Measurements from ENCODE around the gene ALDH1A2.
A peak's percentile ranks its signal among the peaks of the same experiment; 100 is the strongest.
"Not testable (repeated sequence)": the region's sequence is repeated elsewhere in the genome, so short reads cannot be mapped to it uniquely, and the experiment has no call there.

The ALDH1A2 gene

DNA sequence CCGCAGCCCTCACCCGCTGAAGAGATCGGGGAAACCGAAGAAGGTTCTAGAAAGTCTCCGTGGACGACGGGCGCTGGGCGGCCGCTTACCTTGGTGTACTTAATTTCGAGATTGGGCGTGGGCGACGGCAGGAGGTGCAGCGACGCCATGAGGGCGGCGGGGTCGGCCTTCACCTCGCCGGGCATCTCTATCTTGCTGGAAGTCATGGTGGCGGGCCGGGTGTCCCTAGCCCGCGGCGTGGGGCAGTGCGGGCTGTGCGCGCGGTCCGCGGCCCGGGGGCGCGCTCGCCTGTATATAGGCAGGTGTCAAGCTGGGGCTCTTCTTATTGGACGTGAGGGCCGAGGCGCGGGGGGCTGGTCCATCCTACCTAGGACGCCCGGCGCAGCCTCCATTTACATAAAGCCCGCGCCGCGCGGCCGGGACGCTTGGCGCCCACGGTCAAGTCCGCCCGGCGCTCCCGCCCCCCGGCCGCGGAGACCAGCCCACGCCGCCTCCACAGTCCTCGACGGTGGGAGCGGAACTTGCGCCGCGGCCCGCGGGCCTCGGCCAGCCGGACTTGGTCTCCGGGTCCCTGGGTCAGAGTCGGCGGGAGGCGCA is at the start of gene ALDH1A2:
Gene ALDH1A2 (minus strand): TSS at position 267 of the 597 bp plus-strand sequence. CDS start 61 bp downstream, at position 206.
- peak; percentile 2 for DNase-seq (ENCODE audit: low spot score)

DNA sequence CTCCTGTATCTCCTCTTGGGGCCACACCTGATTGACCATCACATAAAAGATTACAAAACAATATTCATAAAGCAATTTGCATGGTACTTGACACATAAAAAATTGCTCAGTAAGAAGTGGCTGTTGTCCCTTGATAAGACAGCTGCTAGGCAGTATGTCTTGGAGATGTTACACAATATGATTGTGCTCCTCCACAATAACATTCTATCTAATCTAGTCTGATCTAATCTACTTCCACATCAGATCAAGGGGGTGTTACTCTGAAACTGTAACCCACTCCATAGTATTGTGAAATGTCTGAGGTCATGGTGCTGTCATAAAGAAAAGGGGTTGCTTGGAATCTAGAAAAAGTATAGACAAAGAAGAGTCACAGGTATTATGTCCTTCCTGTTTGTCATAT is 49.3 kb upstream of the ALDH1A2 start:
- no peak for DNase-seq (ENCODE audit: low spot score)

DNA sequence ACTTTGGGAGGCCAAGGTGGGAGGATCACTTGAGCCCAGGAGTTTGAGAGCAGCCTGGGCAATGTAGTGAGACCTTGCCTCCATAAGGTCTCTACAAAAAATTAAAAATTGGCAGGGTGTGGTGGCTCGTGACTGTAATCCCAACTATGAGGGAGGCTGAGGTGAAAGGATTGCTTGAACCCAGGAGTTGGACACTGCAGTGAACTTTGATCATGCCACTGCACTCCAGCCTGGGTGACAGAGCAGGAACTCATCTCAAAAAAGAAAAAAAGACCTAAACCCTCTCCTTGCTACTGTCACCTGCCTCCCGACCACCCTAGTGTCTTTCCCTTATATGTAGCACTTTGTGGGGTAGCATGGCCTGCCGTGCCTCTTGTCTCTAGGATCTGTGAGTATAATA is 48.9 kb upstream of the ALDH1A2 start:
- no peak for DNase-seq (ENCODE audit: low spot score)

DNA sequence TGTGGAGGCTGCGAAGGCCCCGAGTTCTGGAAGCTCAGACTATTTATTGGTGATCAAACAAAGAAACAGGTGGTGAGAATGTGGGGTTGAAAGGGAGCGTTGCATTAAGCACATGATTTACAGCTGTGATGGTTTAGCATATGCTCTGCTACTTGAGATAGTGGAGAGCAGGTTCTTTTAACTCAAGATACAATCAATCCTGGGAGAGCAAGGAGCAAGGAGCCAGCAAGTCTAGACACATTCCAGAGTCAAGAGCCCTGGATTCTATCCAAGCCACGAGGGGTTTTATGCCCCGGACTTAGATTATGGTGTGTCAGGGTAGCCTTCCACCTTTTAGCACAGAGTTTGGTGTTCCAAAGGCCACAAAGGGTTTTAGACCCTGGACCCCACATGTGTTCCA is 47.8 kb upstream of the ALDH1A2 start:
- not testable (repeated sequence) for DNase-seq (ENCODE audit: low spot score)

DNA sequence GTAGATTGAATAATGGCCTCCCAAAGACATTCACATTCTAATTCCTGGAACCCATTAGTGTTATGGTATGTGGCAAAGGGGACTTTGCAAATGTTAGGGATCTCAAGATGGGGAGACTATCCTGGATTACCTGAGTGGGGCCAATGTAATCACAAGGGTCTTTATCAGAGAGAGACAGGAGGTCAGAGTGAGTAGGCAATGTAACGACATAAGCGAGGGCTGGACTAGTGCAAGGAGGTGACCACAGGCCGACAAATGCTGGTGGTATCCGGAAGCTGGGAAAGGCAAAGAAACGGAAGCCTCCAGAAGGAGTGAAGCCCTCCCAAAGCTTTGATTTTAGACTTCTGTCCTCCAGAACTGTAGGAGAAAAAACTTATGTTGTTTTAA is 46.2 kb upstream of the ALDH1A2 start:
- no peak for DNase-seq (ENCODE audit: low spot score)

DNA sequence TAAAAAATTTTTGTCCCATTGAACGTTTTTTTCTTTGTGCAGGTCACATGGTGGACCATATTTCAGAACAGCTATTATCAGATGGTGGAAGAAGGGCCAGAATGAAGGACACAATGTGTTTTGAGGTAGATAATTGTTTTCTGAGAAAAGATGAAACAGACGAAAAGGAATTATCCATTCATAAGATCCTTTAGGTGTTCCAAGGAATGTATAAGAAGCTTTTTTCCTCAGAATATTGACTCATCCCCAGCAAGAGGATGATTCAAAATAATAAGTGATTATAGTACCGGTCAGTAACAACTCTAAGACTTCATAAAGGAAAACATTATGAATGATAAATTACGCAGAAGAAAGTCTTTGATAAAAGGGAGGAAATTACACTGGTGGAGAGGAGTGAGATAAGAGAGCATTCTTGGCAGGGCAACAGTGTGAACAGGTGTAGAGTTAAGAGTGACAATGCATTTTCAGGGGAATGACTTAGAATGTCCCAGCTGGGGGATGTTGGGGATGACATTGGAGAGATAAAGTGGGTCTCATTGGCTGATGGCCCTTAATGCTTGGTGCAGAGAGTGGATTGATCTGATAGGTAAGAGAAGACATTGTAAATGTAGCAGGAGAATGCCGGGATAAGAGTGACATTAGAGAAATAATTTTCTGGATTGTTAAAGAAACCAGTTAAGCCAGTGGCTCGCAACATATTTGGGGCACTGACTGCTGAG is 45.6 kb upstream of the ALDH1A2 start:
- DNase-seq (ENCODE audit: low spot score): no peak

DNA sequence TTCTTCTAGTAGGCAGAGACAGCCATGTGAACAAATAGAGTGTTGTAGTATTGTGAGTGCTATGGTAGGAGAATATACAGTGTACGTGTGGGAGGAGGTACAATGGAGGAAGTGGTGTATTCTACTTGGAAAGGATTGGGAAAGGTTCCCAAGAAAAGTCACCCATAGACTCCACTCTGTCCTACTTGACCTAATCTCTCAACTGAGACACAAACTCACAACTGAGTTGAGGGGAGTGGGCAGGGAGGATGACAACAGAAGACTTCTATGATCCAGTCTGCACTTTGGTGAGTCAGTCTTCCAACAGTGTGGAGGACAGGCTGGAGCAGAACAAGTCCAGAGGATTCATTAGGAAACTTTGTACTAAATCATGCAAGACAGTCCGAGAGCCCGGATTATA is 43.9 kb upstream of the ALDH1A2 start:
- no peak for DNase-seq (ENCODE audit: low spot score)

DNA sequence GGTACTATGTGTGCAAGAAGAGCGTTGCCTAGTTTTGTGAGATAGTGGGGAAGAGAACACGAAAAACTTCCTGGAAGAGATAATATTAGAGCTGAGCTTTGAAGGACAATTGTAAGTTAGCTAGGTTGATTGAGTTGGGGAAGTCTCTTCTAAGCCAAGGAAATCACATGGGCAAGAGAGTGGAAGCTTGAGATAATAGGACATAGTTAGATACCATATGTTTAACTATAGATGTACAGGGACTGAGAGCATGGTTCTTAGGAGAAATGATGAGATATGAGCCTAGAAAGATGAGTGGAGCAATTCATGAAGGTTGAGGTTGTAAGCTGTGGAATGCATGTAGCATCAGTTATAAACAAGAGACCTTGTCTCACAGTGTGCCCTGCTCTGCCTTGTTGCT is 42.6 kb upstream of the ALDH1A2 start:
- no peak for DNase-seq (ENCODE audit: low spot score)

DNA sequence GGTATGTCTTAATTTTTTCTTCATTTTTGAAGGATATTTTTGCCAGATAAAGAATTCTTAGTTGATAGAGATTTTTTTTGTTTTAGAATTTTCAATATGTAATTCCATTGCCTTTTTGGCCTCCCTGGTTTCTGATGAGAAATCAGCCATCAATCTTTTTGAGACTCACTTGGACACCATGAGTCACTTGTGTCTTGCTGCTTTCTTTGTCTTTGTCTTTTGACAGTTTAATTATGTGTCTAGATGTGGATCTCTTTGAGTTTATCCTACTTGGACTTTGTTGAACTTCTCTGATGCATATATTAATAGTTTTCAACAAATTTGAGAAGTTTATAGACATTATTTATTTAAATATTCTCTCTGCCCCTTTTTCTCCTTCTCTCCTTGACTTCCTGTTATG is 38.0 kb upstream of the ALDH1A2 start:
- no peak for DNase-seq (ENCODE audit: low spot score)

DNA sequence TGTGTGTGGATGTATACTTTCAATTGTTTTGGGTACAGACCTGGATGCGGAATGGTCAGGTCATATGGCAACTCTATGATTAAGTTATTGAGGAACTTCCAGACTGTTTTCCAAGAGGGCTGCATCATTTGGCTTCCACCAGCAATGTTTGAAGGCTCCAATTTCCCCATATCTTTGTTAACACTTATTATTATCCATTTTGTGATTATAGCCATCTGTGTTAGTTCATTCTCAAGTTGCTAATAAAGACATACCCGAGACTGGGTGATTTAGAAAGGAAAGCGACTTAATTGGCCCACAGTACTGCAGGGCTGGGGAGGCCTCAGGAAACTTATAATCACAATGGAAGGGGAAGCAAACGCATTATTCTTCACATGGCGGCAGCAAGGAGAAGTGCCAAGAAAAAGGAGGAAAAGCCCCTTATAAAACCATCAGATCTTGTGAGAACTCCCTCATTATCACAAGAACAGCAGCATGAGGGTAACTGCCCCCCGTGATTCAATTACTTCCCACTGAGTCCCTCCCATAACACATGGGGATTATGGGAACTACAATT is 31.1 kb upstream of the ALDH1A2 start:
- no peak for DNase-seq (ENCODE audit: low spot score)

DNA sequence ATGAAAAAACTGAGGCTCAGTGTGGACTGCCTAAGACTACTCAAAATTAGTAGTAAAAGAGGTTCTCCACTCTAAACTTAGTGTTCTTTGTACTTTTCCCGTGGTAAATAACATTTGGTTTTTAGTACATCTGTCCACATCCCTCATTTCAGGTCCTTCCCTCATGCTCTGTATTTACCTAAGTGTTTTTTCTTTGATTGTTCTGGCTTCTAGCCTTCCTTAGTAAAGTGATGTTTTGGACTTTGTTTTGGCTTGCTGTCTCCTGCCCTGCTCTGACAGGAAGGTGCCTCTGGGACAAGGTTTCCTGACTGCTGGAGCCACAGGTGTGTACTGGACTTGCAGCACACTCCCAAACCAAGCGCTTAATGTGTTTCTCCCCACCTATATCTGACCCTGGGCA is 29.9 kb upstream of the ALDH1A2 start:
- DNase-seq (ENCODE audit: low spot score): no peak

DNA sequence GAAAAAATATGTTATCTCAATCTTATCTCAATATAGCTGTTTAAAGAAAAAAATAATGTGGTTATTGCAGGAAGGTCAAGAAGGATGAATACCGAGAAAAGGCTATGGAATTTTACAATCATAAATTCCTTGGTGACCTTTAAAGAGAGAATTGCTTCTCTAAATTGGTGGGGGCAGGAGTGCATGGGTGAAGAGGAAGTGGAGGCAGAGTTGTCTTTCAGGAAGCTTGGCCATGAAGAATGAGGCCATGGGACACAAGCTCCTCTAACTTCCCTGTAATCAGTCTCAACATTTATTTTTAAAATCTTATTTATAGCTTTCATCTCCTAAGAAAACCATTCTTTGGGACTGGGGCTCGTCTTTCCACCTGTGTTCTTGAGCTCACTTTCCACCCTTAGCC is 22.4 kb upstream of the ALDH1A2 start:
- no peak for DNase-seq (ENCODE audit: low spot score)

DNA sequence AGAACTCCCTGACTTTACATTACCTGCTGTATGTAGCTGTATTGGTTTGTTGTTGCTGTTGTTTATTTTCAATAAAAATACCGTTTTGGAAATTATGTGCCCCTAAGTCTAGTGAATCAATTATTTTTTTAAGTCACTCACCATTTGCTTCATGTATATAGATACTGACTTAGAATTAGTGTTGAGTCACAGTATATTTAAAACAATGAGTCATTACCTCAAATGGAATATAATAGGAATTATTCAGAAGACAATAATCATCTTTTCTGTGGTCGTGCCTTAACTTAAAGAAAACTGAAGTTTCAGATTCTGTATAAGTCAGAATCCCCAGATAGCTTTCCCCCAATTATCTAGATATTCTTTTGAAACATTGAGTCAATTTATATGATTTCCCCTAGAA is 21.0 kb upstream of the ALDH1A2 start:
- DNase-seq (ENCODE audit: low spot score): no peak

DNA sequence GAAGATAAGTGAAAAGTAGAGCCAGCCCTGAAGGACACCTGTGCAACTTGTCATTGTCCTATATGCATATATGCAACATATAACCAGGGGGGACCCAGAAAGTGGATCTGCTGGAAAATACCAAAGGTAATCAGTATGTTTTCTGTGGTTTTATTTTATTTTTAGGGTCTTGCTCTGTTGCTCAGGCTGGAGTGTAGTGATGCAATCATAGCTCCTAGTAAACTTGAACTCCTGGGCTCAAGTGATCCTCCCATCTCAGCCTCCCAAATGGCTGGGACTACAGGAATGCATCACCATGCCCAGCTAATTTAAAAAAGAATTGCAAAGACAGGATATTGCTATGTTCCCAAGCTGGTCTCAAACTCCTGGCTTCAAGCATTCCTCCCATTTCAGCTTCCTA is 18.0 kb upstream of the ALDH1A2 start:
- no peak for DNase-seq (ENCODE audit: low spot score)

DNA sequence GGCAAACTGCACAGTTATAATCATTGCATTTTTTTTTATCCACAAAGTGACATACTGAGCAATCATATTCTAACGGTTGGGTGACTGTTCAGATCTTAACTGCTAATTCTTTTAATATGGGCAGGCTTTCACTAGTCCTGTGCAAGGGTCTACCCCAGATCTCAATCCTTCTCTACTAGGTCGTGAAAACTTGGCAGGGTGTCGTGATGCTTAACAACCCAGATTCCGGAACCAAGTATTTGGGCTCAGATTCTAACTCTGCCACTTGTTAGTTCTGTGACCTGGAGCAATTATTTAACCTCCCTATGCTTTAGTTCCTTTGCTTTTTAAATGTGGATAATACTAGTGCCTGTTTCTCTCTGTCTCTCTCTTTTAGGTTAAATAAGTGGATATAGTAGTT is 16.4 kb upstream of the ALDH1A2 start:
- no peak for DNase-seq (ENCODE audit: low spot score)

DNA sequence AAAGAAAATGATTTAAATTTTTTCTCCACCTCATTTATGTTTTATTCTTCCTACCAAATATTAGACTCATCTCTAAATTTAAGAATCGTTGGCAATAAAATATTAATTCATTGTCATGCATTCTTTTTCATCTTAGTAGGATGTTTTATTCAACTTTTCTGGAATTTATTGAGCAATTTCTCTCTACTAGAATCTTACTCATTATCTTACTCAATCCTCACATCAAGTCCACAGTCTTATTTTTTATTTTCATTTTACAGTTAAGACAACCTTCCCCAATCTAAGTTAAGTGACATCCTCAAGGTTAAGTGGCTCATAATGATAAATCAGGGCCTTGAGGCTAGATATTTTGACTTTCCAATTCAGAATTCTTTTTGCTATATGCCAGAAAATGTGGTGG is 15.9 kb upstream of the ALDH1A2 start:
- DNase-seq (ENCODE audit: low spot score): peak; percentile 40

DNA sequence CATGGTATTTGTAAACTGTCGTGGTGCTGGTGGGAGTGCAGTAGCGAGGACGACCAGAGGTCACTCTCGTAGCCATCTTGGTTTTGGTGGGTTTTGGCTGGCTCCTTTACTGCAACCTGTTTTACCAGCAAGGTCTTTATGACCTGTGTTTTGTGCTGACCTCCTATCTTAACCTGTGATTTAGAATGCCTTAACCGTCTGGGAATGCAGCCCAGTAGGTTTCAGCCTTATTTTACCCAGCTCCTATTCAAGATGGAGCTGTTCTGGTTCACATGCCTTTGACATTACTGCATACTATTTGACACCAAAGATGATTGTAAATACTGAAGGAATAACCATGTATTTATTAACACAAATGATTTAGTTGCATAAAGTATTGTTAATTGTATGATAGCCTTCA is 15.4 kb upstream of the ALDH1A2 start:
- not testable (repeated sequence) for DNase-seq (ENCODE audit: low spot score)

DNA sequence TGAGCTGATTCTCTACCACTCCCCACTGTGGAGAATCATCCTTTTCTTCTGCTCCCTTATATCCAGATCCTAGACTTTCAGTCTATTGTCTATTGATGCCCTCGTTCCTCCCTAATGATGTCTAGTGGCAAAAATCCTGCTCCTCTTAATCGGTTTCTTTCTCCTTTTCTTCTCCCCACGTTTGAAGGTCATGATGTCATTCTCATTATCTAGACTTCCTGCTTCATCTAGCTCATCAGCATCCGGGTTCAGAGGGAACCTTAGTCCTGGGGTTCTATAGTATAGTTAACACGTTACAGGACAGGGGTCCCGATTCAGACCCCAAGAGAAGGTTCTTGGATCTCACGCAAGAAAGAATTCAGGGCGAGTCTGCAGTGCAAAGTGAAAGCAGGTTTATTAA is 14.9 kb upstream of the ALDH1A2 start:
- no peak for DNase-seq (ENCODE audit: low spot score)

DNA sequence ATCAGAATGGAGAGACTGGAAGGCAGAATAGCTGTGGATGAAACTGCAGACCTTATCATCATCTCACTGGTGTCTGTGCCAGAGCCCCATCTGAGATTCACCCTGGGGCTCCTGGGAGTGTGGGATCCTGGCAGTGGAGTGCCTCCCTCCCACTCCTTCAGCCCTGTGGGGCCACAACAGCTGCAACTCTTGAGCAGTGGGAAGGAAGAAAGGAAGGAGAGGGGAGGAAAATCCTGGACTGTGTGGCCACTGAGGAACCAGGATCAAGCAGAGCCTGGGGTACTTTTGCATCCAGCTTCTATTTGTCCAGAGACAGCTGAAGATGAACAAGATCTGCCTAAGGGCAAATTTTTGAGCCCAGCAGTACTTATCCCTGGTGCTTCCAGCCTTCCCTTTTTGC is 13.1 kb upstream of the ALDH1A2 start:
- peak; percentile 5 for DNase-seq (ENCODE audit: low spot score)

DNA sequence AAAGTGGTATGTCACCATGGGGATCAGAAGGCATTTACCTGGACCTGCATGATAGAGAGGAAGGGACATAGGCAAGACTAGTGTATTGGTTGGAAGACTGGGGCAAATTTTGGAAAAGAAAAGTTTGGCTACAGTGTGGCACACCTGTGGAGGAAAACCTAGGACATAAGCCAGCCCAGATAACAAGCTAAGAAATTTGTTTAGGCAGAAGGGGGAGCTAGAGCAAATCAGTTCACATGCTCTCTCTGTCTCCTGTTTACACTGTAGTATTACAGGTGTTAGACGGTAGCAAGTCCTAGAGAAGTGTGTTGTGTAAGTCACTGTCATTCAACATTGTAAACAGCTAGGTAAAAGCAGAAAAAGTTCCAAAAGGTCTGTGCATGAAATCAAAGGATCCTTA is 11.9 kb upstream of the ALDH1A2 start:
- no peak for DNase-seq (ENCODE audit: low spot score)

DNA sequence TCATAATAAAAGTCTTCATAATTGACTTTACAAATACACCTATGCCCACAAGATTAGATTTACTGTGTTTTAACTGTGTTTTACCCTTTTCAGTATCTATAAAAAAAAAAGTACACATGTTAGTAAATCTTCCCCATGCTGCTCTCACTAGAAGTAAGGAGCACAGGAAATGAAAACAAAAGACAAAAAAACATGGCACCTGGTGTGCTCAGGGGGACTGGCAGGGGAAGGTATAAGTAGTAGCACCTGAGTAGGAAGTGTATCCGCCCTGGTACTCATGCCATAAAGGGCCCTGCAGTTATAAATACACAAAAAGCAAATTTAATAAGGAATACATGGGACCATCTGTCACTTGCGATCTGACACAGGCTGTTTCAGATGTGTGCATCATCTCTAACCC is 8.9 kb upstream of the ALDH1A2 start:
- no peak for DNase-seq (ENCODE audit: low spot score)

DNA sequence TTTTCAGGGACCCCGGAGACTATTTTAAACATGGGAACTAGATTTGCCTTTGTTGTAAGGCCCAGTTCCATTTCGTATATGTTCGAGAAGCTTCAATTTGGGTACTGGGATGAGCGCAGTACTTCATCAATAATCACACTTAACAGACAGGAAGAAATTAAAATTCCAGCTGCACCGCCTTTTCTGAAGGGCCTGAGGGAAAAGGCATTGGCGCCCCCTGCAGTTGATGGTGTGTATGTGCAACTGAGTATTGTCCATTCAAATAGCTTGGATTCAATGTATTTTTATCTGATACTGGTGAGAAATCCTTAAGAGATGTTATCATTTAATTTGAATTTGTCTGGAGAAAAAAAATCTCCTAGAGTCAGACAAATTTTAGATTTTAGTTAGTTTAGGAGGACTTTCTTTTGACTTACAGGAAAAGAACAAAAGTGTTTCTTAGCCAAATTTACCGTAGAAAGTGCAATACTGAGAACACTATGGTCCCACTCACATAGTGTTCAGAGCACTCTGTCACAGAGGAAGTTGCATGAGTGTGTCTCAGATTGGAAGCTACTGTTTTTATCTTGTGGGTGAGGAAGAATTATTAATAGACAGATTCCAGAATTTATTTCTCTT is 5.4 kb upstream of the ALDH1A2 start:
- peak; percentile 53 for DNase-seq (ENCODE audit: low spot score)

DNA sequence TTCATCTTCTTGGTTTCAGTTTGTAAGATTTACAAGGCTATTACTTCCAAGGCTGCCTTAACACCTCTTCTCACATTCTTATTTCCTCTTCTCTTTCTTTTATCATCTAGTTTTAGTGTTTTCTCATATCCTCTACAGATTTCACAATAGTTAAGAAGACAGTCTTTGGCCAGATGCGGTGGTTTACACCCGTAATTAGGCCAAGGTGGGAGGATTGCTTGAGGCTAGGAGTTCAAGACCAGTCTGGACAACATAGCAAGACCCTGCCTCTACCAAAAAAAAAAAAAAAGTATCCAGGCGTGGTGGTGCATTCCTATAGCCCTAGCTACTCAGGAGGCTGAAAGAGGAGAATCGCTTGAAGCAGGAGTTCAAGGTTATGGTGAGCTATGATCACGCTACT is 3.5 kb upstream of the ALDH1A2 start:
- no peak for DNase-seq (ENCODE audit: low spot score)
